22Rv1 (cell line): ENCODE results near the gene DSCAML1.

Experiments
- H3K27ac ChIP-seq: fragments of 450-650 bp; 2 replicates; pipeline ENCODE4 v1.5.1; 2017
- CTCF ChIP-seq: fragments of 450-650 bp; IDR thresholded peaks from 2 replicates; pipeline ENCODE4 v1.5.1; 2017; ENCODE audit warnings: mild to moderate bottlenecking
- ZFX ChIP-seq: fragments of 450-650 bp; IDR thresholded peaks from 2 replicates; pipeline ENCODE4 v1.6.1; 2017; ENCODE audit warnings: antibody characterized with exemption, borderline replicate concordance

The DSCAML1 gene

GRCh38 chr11:117641008-117641915, 155.8 kb downstream of the DSCAML1 start:
- no peak for TF ChIP-seq CTCF
- TF ChIP-seq ZFX = no peak
- no peak overlapping the region for H3K27ac ChIP-seq

GRCh38 chr11:117640041-117640440, 157.0 kb downstream of the DSCAML1 start:
- no peak overlapping the region for H3K27ac ChIP-seq
- no peak for TF ChIP-seq CTCF

GRCh38 chr11:117639601-117640000, 157.4 kb downstream of the DSCAML1 start:
- TF ChIP-seq CTCF (no peak), ZFX (no peak)
- no peak overlapping the region for H3K27ac ChIP-seq

- TF ChIP-seq ZFX (no peak), CTCF (no peak)
- no peak overlapping the region for H3K27ac ChIP-seq
Measured at GRCh38 chr11:117638911-117639543, 158.0 kb downstream of the DSCAML1 start.

GRCh38 chr11:117634756-117635603, 162.0 kb downstream of the DSCAML1 start:
- TF ChIP-seq ZFX (no peak), CTCF (no peak)
- no peak overlapping the region for H3K27ac ChIP-seq

- H3K27ac ChIP-seq = no peak overlapping the region
- TF ChIP-seq CTCF (no peak), ZFX (no peak)
Measured at GRCh38 chr11:117633976-117634755, 162.8 kb downstream of the DSCAML1 start.
